GM12878 (cell line): ENCODE measurements around the gene UBC. TPM values are rescaled to one million over a fixed set of nuclear protein-coding genes. Genes with fewer than 3 reads are reported as not detected.

Experiments used
- ATAC-seq: fragments of 200-7000 bp; cut with Tn5 transposase; 3 replicates; pipeline ENCODE4 v1.9.1; 2020; ENCODE audit warnings: mild to moderate bottlenecking, moderate library complexity
- BruUV-seq: library from RNA; stranded (reverse); fragments of 400-500 nt; replicated peaks from 2 replicates; lab custom pipeline; 2021; lab: Mats Ljungman, UMichigan
- CTCF ChIA-PET: fragments of 300-600 bp; sonication (Branson Sonifier 250); formaldehyde crosslinking; extraction: SDS; loops from one replicate; lab custom pipeline; 2021; ENCODE audit warnings: inconsistent platforms; lab: Yijun Ruan, JAX
- POLR2A ChIA-PET: fragments of 350-600 bp; formaldehyde crosslinking; extraction: SDS; loops from one replicate; lab custom pipeline; 2021; ENCODE audit warnings: inconsistent platforms; lab: Charles Lee
- RAD21 ChIA-PET: fragments of 300-600 bp; sonication (Branson Sonifier 250); formaldehyde crosslinking; loops from one replicate; lab custom pipeline; 2023; ENCODE audit warnings: antibody characterized with exemption; ENCODE audit not compliant: unreplicated experiment; lab: Charles Lee
- SMC1A ChIA-PET: fragments of 300-600 bp; sonication (Branson Sonifier 250); formaldehyde crosslinking; loops from one replicate; lab custom pipeline; 2023; ENCODE audit not compliant: unreplicated experiment, uncharacterized antibody; lab: Charles Lee
- DNase-seq: peaks from one replicate; pipeline ENCODE4 v3.0.0-alpha.2; 2011; ENCODE audit warnings: low read depth, low spot score
- FAIRE-seq: peaks from 3 replicates; lab custom pipeline; 2011; peaks lifted over from hg19 to GRCh38; lab: Jason Lieb, UNC
- H2AFZ ChIP-seq: 2 replicates; pipeline ENCODE4 v1.6.0; 2011; ENCODE audit warnings: low read depth, low read length, control low read depth; ENCODE audit not compliant: control insufficient read depth
- H3K27ac ChIP-seq: 2 replicates; pipeline ENCODE4 v1.5.1; 2011; ENCODE audit warnings: control low read depth; ENCODE audit not compliant: control insufficient read depth, insufficient read depth
- H3K27me3 ChIP-seq, 2 experiments: replicated peaks in 1 of 2; 2 replicates each; pipeline versions ENCODE4 v1.6.0 to v1.6.1; 2011; ENCODE audit warnings: low read length in 1 of 2; ENCODE audit not compliant: control insufficient read depth in 2 of 2, insufficient read depth in 2 of 2
- H3K36me3 ChIP-seq, 2 experiments: 2 replicates each; pipeline ENCODE4 v1.5.1; 2011; ENCODE audit warnings: low read length in 1 of 2; ENCODE audit not compliant: control insufficient read depth in 2 of 2, insufficient read depth in 2 of 2
- H3K4me1 ChIP-seq: 2 replicates; pipeline ENCODE4 v1.6.1; 2011; ENCODE audit warnings: mild to moderate bottlenecking, low read length, moderate library complexity, mixed read lengths; ENCODE audit not compliant: control insufficient read depth, insufficient read depth
- H3K4me2 ChIP-seq: 2 replicates; pipeline ENCODE4 v1.6.0; 2011; ENCODE audit warnings: control low read depth; ENCODE audit not compliant: control insufficient read depth, insufficient read depth
- H3K4me3 ChIP-seq: fragments of 200-600 bp; sonication (generic); 2 replicates; pipeline ENCODE4 v1.5.1; 2016
- H3K79me2 ChIP-seq: 2 replicates; pipeline ENCODE4 v1.6.0; 2011; ENCODE audit warnings: low read length; ENCODE audit not compliant: control insufficient read depth, insufficient read depth
- H3K9ac ChIP-seq: 2 replicates; pipeline ENCODE4 v1.8.0; 2011; ENCODE audit warnings: low read length, control low read depth, mixed read lengths; ENCODE audit not compliant: control insufficient read depth, insufficient read depth
- H3K9me3 ChIP-seq: replicated peaks from 3 replicates; pipeline ENCODE4 v1.5.1; 2011; ENCODE audit warnings: mild to moderate bottlenecking, low read length; ENCODE audit not compliant: control insufficient read depth, insufficient read depth
- H4K20me1 ChIP-seq: 2 replicates; pipeline ENCODE4 v1.6.0; 2011; ENCODE audit not compliant: control insufficient read depth, insufficient read depth
- BHLHE40 ChIP-seq, 2 experiments: fragments of 450-650 bp in 1 of 2; IDR thresholded peaks; 2 replicates each; pipeline ENCODE4 v1.6.1; 2011 to 2017; ENCODE audit warnings: low read depth in 2 of 2, borderline replicate concordance in 1 of 2, improper control_type of control experiment in 1 of 2, low read length in 1 of 2, mild to moderate bottlenecking in 1 of 2
- ETV6 ChIP-seq, 2 experiments: fragments of 450-650 bp in 1 of 2; IDR thresholded peaks in 1 of 2; conservative IDR thresholded peaks in 1 of 2; 2 replicates each; pipeline ENCODE4 v1.6.1; 2014; ENCODE audit warnings: antibody characterized with exemption in 1 of 2, borderline replicate concordance in 1 of 2, low read depth in 1 of 2, mild to moderate bottlenecking in 1 of 2, moderate library complexity in 1 of 2
- JUNB ChIP-seq: IDR thresholded peaks from 2 replicates; pipeline ENCODE4 v1.6.1; 2016; ENCODE audit warnings: antibody characterized with exemption, mild to moderate bottlenecking
- NBN ChIP-seq: fragments of 450-650 bp; IDR thresholded peaks from 2 replicates; pipeline ENCODE4 v1.6.1; 2016
- NR2C2 ChIP-seq: IDR thresholded peaks from 2 replicates; pipeline ENCODE4 v1.6.1; 2011; ENCODE audit warnings: borderline replicate concordance, low read depth; ENCODE audit not compliant: control insufficient read depth, insufficient read length
- NR2F1 ChIP-seq: fragments of 450-650 bp; conservative IDR thresholded peaks from 2 replicates; pipeline ENCODE4 v1.6.1; 2017; ENCODE audit warnings: mild to moderate bottlenecking
- PAX5 ChIP-seq: IDR thresholded peaks from 2 replicates; pipeline ENCODE4 v1.6.1; 2011; ENCODE audit warnings: low read depth, low read length, borderline replicate concordance
- PKNOX1 ChIP-seq: fragments of 450-650 bp; IDR thresholded peaks from 2 replicates; pipeline ENCODE4 v1.6.1; 2016; ENCODE audit warnings: mild to moderate bottlenecking
- SRF ChIP-seq, 2 experiments: IDR thresholded peaks; 2 replicates each; pipeline ENCODE4 v1.6.1; 2011; ENCODE audit warnings: low read depth in 2 of 2, low read length in 2 of 2, mild to moderate bottlenecking in 1 of 2, moderate library complexity in 1 of 2
- SUPT20H ChIP-seq: IDR thresholded peaks from 2 replicates; pipeline ENCODE4 v1.6.1; 2011; ENCODE audit warnings: low read depth, mild to moderate bottlenecking, low read length, moderate library complexity, borderline replicate concordance; ENCODE audit not compliant: control insufficient read depth
- TBL1XR1 ChIP-seq: IDR thresholded peaks from 2 replicates; pipeline ENCODE4 v1.6.1; 2012; ENCODE audit warnings: low read depth, low read length, improper control_type of control experiment
- ZNF687 ChIP-seq: fragments of 450-650 bp; IDR thresholded peaks from 2 replicates; pipeline ENCODE4 v1.6.1; 2017; ENCODE audit warnings: mild to moderate bottlenecking, moderate library complexity
- WGBS: methylation state at CpG from one replicate; pipeline ENCODE4 v1.1.6; 2016; ENCODE audit warnings: low lambda C conversion rate; ENCODE audit not compliant: insufficient replicate concordance, insufficient coverage; ENCODE audit errors: missing lambda C conversion rate; 5-methylcytosine and 5-hydroxymethylcytosine counted together
- in situ Hi-C: fragments of 300-500 bp; cut with MboI; formaldehyde crosslinking; loops from 9 replicates; pipeline ENCODE4 v1.14.3; 2018; ENCODE audit warnings: mixed read lengths
- intact Hi-C: fragments of 100-400 bp; cut with micrococcal nuclease; formaldehyde crosslinking; loops from one replicate; pipeline ENCODE4 v1.14.2; 2022; ENCODE audit not compliant: unreplicated experiment
- polyA plus RNA-seq, 11 experiments: library from polyadenylated mRNA; depleted of rRNA in 4 of 11; unstranded in 6 of 11; stranded (reverse) in 5 of 11; fragments of >200 nt; fragmentation: Nextera tagmentation in 4 of 11; fragmentation: Illumina TruSeq in 1 of 11; extraction: Ambion mirVana in 4 of 11; extraction: Trizol in 1 of 11; gene quantifications; 1 replicate in 1 of 11; 2 replicates in 10 of 11; pipeline versions ENCODE4 v1.2.1 to v1.2.3, GENCODE V29; 2011 to 2016; ENCODE audit warnings: inconsistent platforms in 2 of 11, missing spikeins in 2 of 11, low read depth in 1 of 11
- total RNA-seq, 4 experiments: library from RNA; depleted of rRNA in 3 of 4; stranded (reverse); fragments of >200 nt in 3 of 4; fragmentation: Illumina TruSeq in 1 of 4; extraction: Trizol in 1 of 4; gene quantifications; 2 replicates each; pipeline versions ENCODE4 v1.2.1 to v1.2.3, GENCODE V29; 2013 to 2021
- TF ChIP-seq, protein P1 (sequence below): IDR thresholded peaks from 2 replicates; pipeline ENCODE4 v1.6.1; 2011; ENCODE audit warnings: low read depth, mild to moderate bottlenecking, low read length, moderate library complexity, borderline replicate concordance; ENCODE audit errors: extremely low read depth

The UBC gene
- total and polyA plus RNA-seq, 10 of the 15 experiments (the other 5 are each of a cell fraction or from before 2014, with no cell fraction given): 653 to 1,666 (median 874) TPM

DNA sequence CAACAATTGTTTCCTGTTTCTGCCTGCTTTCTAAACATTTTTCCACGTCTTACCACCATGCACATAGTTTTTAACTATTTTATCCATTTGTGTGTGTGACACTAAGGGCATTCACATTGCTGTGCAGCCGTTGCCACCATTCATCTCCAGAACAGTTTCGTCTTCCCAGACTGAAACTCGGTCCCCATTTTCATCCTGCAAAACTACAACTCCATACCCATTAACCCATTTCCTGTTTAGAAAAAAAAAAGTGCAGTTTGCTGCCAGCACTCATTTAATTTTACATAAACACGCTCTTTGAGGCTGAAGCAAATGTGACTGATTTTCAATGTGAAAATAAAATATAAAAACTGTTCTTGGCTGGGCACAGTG is 15.5 kb downstream of the UBC start (continued):
- no peak for TF ChIP-seq PAX5
- TF ChIP-seq TBL1XR1: no peak
- TF ChIP-seq, protein P1, sequence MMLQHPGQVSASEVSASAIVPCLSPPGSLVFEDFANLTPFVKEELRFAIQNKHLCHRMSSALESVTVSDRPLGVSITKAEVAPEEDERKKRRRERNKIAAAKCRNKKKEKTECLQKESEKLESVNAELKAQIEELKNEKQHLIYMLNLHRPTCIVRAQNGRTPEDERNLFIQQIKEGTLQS: no peak
- no peak for TF ChIP-seq JUNB
- no peak for TF ChIP-seq BHLHE40 (IDR thresholded peaks at IDR 0.05; ENCODE audit: borderline replicate concordance in 1 of 2, low read depth in 2 of 2, low read length in 1 of 2)

- in situ Hi-C loops: no loop called here
- ATAC-seq (peak; percentile 74), DNase-seq (no peak), FAIRE-seq (no peak)
- ChIA-PET RAD21 (interaction anchor here (0.6 kb wide), 1 partner anchor 36 kb away, joined by 3 read pairs; no protein-coding TSS in a partner anchor), POLR2A (no interaction called here), CTCF (interaction anchor here (0.6 to 0.7 kb wide), 4 partner anchors 11 to 401 kb away, joined by 3 to 5 read pairs (median 4); no protein-coding TSS in a partner anchor), SMC1A (interaction anchor here (0.8 to 1.8 kb wide), 2 partner anchors 13 to 36 kb away, joined by 3 to 5 read pairs; no protein-coding TSS in a partner anchor)
- Histone ChIP-seq H3K9me3 (peaks cover 2% of the 10 kb centered on the region; the same call in 1 of the 3 replicates), H3K27me3 (no peaks in the 10 kb centered on the region), H3K36me3 (no peaks in the 10 kb centered on the region), H3K9ac (no peak overlapping the region), H3K79me2 (no peaks in the 10 kb centered on the region), H4K20me1 (no peaks in the 10 kb centered on the region), H3K4me1 (peaks cover 32% of the 10 kb centered on the region), H3K4me3 (no peak overlapping the region; the same call in 1 of the 2 replicates), H2AFZ (peak overlapping the region; percentile 61), H3K4me2 (peak overlapping the region; percentile 76), H3K27ac (peak overlapping the region; percentile 27)
- 3% methylated on average over 18 of the region's 18 CpGs for WGBS
- no TSS peak for BruUV-seq
- intact Hi-C loops: loop anchor here (2.0 kb wide), 2 partner anchors 36 to 124 kb away; partner anchors contain the start of gene SCARB1
- TF ChIP-seq NR2C2 (no peak), PKNOX1 (no peak), SRF (IDR thresholded peaks at IDR 0.05; ENCODE audit: low read depth in 2 of 2, low read length in 2 of 2) (no peak), SUPT20H (no peak), ETV6 (conservative IDR thresholded peaks at IDR 0.05 in 1 of 2, IDR thresholded peaks at IDR 0.05 in 1 of 2; ENCODE audit: borderline replicate concordance in 1 of 2, low read depth in 1 of 2) (no peak), NR2F1 (no peak), ZNF687 (peak; percentile 52; the same call in 1 of the 2 replicates), NBN (peak; percentile 38; the same call in 1 of the 2 replicates)
These were observed 16.1 kb downstream of the UBC start for GRCh38 chr12:124898200-124898922.
